IPS-18a (cell line): ENCODE measurements around the gene TFF3.

ENCODE experiments used
- H3K27ac ChIP-seq: one replicate; pipeline ENCODE4 v1.5.1; 2013; ENCODE audit warnings: low read length
- H3K27me3 ChIP-seq: one replicate; pipeline ENCODE4 v1.6.1; 2013; ENCODE audit warnings: mild to moderate bottlenecking, low read length; ENCODE audit not compliant: control insufficient read depth, insufficient read depth
- H3K36me3 ChIP-seq: one replicate; pipeline ENCODE4 v1.6.1; 2013; ENCODE audit warnings: low read depth, low read length; ENCODE audit not compliant: control insufficient read depth
- H3K4me1 ChIP-seq: one replicate; pipeline ENCODE4 v1.6.1; 2013; ENCODE audit warnings: low read depth, low read length; ENCODE audit not compliant: control insufficient read depth
- H3K4me3 ChIP-seq: one replicate; pipeline ENCODE4 v1.5.1; 2013; ENCODE audit warnings: low read length
- H3K9ac ChIP-seq: one replicate; pipeline ENCODE4 v1.6.1; 2013; ENCODE audit warnings: mild to moderate bottlenecking, low read length, moderate library complexity
- H3K9me3 ChIP-seq: one replicate; pipeline ENCODE4 v1.6.1; 2013; ENCODE audit warnings: low read depth, low read length; ENCODE audit not compliant: control insufficient read depth

TFF3 gene

DNA sequence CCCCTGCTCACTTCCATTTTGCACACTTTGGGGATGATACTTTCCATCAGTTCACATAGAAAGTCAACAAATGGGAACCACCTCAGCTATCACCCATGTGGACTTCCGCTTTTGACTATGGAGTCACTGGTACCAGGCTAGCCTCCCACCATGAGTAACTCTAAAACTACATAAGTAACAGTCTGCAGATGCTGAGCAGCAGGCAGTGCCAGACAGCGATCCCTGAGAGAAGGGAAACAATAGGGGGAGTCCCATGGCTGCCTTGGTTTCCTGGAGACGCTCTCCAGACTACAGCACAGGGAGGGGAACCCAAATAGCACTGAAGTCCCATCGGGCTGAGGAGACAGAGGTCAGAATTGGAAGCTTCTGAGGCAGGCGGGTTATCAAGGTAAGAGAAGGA, 38.4 kb upstream of the TFF3 start:
- H3K4me3 ChIP-seq, result no peak overlapping the region
- no peaks in the 10 kb centered on the region for H3K27me3 ChIP-seq
- no peak overlapping the region for H3K27ac ChIP-seq
- H3K36me3 ChIP-seq, result no peaks in the 10 kb centered on the region
- H3K9me3 ChIP-seq, result no peaks in the 10 kb centered on the region
- H3K4me1 ChIP-seq, result no peaks in the 10 kb centered on the region
- no peak overlapping the region for H3K9ac ChIP-seq

DNA sequence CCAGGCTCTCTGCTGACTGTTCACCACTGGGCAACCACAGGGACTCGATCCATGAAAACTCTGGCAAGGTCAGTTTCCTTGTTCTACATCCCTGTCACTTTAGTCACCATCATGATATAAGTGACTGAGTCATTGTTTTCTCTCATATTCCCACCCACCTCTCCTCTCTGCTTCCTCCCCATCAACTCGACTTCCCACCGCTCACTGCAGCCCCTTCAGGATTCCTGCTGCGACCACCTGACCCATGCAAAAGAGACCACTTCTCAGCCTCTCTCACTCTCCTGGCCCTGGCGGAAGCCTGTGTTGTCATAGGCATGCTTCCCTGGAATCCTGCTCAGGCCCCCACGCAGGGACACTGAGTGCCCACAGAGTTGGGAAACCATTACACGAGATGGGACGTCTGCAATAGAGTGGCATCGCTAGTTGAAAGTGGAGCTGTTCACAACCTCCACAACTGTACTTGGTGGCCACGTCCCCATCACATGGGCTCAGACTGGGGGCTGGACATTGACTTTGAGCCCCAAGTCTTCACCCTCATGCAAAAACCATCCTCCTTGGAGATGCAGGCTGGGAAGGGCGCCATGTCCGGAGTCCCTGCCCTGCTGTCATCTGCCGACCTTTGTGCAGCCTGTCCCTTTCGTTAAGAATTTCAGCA, 37.4 kb upstream of the TFF3 start:
- H3K27me3 ChIP-seq, result no peaks in the 10 kb centered on the region

DNA sequence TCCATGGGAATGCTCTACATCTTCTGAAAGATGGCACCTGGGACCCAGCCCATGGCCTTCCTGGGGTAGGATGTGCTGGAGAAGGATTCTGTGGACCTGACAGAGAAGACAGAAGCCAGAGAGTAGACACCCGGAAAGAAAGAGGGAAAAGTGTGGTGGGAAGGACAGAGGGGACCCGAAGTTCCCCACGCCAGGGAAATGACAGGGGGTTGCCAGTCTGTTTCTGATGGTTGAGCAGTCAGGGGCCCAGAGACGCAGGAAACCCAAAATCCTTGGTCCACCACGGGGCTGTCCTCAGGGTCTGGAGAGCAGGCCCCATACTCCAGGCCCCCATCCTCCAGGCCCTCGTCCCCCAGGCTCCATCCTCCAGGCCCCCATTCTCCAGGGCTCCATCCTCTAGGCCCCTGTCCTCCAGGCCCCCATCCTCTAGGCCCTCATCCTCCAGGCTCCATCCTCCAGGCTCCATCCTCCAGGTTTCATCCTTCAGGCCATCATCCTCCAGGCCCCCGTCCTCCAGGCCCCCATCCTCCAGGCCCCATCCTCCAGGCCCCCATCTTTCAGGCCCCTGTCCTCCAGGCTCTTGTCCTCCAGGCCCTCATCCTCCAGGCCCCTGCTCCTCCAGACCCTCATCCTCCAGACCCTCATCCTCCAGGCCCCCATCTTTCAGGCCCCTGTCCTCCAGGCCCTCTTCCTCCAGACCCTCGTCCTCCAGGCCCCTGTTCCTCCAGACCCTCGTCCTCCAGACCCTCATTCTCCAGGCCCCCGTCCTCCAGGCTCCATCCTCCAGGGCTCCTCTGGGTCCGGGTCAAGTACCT, 36.6 kb upstream of the TFF3 start:
- H3K27ac ChIP-seq, result no peak overlapping the region
- H3K9me3 ChIP-seq, result no peaks in the 10 kb centered on the region
- no peaks in the 10 kb centered on the region for H3K27me3 ChIP-seq
- H3K36me3 ChIP-seq, result no peaks in the 10 kb centered on the region
- no peak overlapping the region for H3K9ac ChIP-seq
- H3K4me3 ChIP-seq, result no peak overlapping the region
- H3K4me1 ChIP-seq, result no peaks in the 10 kb centered on the region

More for the DNA sequence above, 37.4 kb upstream of the TFF3 start:
- Histone ChIP-seq H3K4me1 (no peaks in the 10 kb centered on the region), H3K27ac (no peak overlapping the region), H3K36me3 (no peaks in the 10 kb centered on the region), H3K9me3 (no peaks in the 10 kb centered on the region), H3K4me3 (no peak overlapping the region), H3K9ac (no peak overlapping the region)

DNA sequence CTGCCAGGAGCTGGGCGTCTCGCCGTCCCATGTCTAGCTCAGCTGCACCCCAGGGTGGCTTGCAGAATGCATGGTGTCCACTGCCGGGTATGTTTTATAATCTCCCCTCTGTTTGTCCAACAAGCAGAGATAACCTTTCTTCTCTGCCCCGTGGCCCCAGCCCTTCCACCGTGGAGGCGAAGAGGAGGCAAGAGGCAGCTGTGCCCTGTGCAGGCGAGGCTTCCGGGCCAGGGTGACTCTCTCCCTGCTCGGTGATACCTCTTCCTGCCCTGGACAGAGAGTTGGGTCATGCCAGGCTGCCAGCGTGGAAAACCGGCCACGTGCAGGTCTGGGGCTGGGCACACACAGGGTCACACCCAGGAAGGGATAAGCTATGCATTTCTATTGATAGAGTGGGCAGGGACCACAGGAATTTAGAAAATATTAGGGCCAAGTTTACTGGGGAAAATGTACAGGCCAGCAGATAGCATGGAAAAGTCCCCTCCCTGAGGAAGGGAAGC, 35.8 kb upstream of the TFF3 start, which contains the start of gene TFF2:
Gene TFF2 (minus strand): TSS at position 68 of the 500 bp plus-strand sequence. CDS start 37 bp downstream, at position 31.
- H3K27me3 ChIP-seq, result no peaks in the 10 kb centered on the region

DNA sequence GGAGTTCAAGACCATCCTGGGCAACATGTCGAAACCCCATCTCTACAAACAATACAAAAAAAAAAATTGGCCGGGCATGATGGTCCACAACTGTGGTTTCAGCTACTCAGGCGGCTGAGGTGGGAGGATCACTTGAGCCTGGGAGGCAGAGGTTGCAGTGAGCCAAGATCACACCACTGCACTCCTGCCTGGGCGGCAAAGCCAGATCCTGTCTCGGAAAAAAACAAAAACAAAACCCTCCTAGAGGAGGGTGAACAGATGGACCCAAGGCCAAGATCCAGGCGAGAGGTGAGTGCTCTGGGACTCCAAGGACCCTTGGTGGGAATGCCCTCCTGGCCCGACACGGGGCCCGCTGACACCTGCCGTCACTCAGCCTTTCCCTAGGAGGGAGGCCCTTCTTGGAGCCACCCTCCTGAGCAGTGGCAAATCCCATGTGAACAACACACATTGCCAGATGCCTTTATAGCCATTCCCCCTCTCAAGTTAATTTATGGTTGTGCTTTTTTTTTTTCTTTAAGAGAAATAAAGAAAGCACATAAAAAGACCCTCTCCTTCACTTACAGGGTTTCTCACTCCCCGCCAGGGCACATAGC, 35.2 kb upstream of the TFF3 start:
- H3K9me3 ChIP-seq, result no peaks in the 10 kb centered on the region
- H3K4me1 ChIP-seq, result no peaks in the 10 kb centered on the region
- no peaks in the 10 kb centered on the region for H3K36me3 ChIP-seq
- H3K27ac ChIP-seq, result no peak overlapping the region
- no peak overlapping the region for H3K9ac ChIP-seq
- no peaks in the 10 kb centered on the region for H3K27me3 ChIP-seq
- H3K4me3 ChIP-seq, result no peak overlapping the region

More for the DNA sequence above, 35.8 kb upstream of the TFF3 start, which contains the start of gene TFF2:
- Histone ChIP-seq H3K36me3 (no peaks in the 10 kb centered on the region), H3K4me1 (no peaks in the 10 kb centered on the region), H3K4me3 (no peak within 1 kb of the TSS), H3K27ac (no peak within 1 kb of the TSS), H3K9ac (no peak within 1 kb of the TSS), H3K9me3 (no peaks in the 10 kb centered on the region)

DNA sequence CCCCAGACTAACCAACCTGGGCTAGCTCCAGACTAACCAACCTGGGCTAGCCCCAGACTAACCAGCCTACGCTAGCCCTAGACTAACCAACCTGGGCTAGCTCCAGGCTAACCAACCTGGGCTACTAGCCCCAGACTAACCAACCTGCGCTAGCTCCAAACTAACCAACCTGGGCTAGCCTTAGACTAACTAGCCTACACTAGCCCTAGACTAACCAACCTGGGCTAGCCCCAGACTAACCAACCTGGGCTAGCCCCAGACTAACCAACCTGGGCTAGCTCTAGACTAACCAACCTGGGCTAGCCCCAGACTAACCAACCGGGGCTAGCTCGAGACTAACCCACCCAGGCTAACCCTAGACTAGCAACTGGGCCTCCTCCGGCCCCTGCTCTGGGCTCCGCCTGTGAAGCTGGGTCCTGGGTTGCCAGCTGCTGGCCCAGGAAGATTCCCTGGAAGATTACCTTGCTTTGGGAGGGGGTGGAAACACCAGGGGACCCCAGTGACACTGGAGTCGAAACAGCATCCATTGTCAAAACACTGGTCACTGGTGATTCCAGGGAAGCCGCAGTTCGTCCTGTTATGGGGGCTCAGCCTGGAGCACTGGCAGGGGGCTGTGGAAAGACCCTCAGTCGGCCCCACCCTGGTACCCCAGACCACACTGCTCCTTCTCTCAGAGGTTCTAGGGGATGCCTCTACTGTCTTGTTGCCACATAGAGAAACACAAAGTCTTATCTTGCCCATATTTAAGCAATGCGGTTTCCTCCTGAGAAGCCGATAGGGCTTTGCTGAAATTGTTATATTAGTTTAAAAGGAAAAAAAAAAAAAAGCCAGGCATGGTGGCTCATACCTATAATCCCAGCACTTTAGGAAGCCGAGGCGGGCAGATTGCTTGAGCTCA, 34.5 kb upstream of the TFF3 start:
- no peak overlapping the region for H3K9ac ChIP-seq
- no peaks in the 10 kb centered on the region for H3K36me3 ChIP-seq
- H3K9me3 ChIP-seq, result no peaks in the 10 kb centered on the region
- no peaks in the 10 kb centered on the region for H3K27me3 ChIP-seq
- no peak overlapping the region for H3K27ac ChIP-seq
- H3K4me1 ChIP-seq, result no peaks in the 10 kb centered on the region
- H3K4me3 ChIP-seq, result no peak overlapping the region

DNA sequence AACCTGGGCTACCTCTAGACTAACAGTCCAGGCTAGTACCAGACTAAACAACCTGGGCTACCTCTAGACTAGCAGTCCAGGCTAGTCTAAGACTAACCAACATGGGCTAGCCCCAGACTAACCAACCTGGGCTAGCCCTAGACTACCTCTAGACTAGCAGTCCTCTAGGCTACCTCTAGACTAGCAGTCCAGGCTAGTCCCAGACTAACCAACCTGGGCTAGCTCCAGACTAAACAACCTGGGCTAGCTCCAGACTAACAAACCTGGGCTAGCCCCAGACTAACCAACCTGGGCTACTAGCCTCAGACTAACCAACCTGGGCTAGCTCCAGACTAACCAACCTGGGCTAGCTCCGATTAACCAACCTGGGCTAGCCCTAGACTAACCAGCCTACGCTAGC, 33.6 kb upstream of the TFF3 start:
- Histone ChIP-seq H3K9me3 (no peaks in the 10 kb centered on the region), H3K4me3 (no peak overlapping the region), H3K36me3 (no peaks in the 10 kb centered on the region), H3K27ac (no peak overlapping the region), H3K4me1 (no peaks in the 10 kb centered on the region), H3K9ac (no peak overlapping the region), H3K27me3 (no peaks in the 10 kb centered on the region)

DNA sequence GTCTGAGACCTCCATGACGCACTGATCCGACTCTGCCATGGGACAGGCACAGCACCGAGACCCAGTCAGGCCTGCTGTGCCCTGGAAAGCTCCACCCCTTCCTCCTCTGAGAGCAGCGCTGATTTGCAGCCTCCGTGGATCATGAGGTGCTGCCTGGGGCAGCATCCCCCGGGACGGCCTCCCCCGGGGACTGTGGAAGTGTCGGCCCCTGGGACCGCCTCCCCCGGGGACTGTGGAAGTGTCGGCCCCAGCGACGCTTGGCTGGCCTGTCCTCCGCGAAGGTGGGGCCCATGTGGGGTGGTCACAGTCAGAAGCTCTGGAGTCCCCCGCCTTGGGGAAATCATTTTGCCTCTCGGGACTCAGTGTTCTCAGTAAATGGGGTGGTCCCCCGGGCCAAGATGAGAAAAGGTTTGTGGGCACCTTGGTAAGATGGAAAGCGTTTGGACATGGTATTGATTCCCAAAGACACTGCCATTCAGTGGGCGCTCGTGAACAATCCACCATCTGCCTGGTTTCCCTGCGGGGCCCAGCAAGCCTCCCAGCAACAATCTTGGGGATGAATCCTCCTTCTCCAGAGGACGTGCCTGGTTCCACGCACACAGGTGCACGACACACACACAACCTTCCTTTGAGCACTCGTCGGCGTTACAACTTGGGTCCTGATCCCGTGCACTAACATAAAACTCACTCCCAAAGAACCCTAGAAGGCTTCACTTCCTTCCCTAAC, 32.6 kb upstream of the TFF3 start:
- Histone ChIP-seq H3K27me3 (no peaks in the 10 kb centered on the region), H3K9ac (no peak overlapping the region), H3K36me3 (no peaks in the 10 kb centered on the region), H3K9me3 (no peaks in the 10 kb centered on the region), H3K27ac (no peak overlapping the region), H3K4me3 (no peak overlapping the region), H3K4me1 (no peaks in the 10 kb centered on the region)

DNA sequence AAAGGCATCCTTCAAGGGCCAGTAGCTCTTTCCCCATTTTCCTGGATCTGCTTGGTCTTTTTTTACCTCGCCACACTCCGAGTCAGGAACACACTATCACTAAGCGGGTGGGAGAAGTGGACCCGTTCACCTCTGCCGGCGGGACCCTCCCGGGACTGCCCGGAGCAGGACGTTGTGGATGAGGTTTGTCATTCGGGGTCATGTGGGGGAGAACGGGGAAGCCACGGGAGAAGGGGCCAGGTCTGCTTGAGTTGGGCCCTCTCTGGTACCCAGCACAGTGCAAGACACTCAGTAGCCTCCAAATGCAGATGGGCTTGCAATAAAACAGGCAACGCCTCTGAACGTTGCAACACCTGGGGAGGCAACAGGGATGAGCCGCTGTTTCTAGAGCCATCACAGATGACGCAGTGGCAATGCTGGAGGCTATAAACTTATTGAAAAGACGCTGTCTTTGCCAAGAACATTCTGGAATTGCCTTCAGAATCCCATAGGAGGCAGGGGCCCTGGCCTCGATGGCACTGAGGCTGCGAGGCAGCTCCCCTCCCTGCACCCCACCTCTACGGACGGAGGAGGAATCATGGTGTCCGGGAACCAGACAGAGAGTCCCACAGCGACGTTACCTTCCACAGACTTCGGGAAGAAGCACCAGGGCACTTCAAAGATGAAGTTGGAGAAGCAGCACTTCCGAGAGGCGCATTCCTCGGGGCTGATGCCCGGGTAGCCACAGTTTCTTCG, 31.8 kb upstream of the TFF3 start:
- Histone ChIP-seq H3K4me1 (peaks cover 3% of the 10 kb centered on the region), H3K27me3 (no peaks in the 10 kb centered on the region), H3K9ac (no peak overlapping the region), H3K4me3 (no peak overlapping the region), H3K27ac (no peak overlapping the region), H3K36me3 (no peaks in the 10 kb centered on the region), H3K9me3 (no peaks in the 10 kb centered on the region)

DNA sequence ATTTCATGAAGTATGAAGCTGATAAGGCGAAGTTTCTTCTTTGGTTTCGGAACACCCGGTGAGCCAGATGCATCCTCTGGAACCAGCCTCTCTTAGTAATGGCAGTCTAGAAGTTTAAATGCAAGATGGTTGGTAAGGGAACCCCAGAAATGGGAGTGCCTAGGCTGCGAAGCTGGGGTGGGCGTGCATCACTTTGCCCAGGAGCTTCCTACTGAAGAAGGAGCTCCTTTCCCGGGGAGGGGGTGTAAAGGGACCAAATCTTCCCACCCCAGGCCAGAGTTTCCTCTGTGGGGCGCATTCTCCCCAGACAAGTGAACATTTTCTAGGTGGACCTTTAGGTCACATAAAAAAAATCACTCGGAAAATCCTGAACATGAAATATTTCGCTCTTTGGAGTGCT, 31.2 kb upstream of the TFF3 start:
- no peak overlapping the region for H3K27ac ChIP-seq
- no peak overlapping the region for H3K4me3 ChIP-seq
- peaks cover 4% of the 10 kb centered on the region for H3K4me1 ChIP-seq
- H3K36me3 ChIP-seq, result no peaks in the 10 kb centered on the region
- no peaks in the 10 kb centered on the region for H3K27me3 ChIP-seq
- no peak overlapping the region for H3K9ac ChIP-seq
- H3K9me3 ChIP-seq, result no peaks in the 10 kb centered on the region
